Left ventricle myocardium inferior (tissue), 1 donor: ENCODE results near the gene ITPR1. TPM values are rescaled to one million over a fixed set of nuclear protein-coding genes. Genes with fewer than 3 reads are reported as not detected.

Experiments used
- DNase-seq: peaks from one replicate; pipeline ENCODE4 v3.0.0-alpha.2; 2020
- H3K27ac ChIP-seq: fragments of 200-600 bp; replicated peaks from 2 replicates; pipeline ENCODE4 v1.8.0; 2021
- H3K27me3 ChIP-seq: fragments of 200-600 bp; 2 replicates; pipeline ENCODE4 v1.8.0; 2021; ENCODE audit warnings: low read depth
- H3K36me3 ChIP-seq: fragments of 200-600 bp; 2 replicates; pipeline ENCODE4 v1.8.0; 2021
- H3K4me1 ChIP-seq: fragments of 200-600 bp; 2 replicates; pipeline ENCODE4 v1.8.0; 2021
- H3K4me3 ChIP-seq: fragments of 200-600 bp; 2 replicates; pipeline ENCODE4 v1.8.0; 2021; ENCODE audit warnings: mild to moderate bottlenecking, moderate library complexity
- H3K9me3 ChIP-seq: fragments of 200-600 bp; replicated peaks from 2 replicates; pipeline ENCODE4 v1.8.0; 2021
- intact Hi-C: fragments of 100-400 bp; cut with micrococcal nuclease; formaldehyde crosslinking; loops from one replicate; pipeline ENCODE4 v1.11.0; 2022
- total RNA-seq: library from RNA; stranded (reverse); fragmentation: NEBNext Ultra II Directional; extraction: Animal tissue kit (Norgen Biotek cat#: 25700); gene quantifications from one replicate; pipeline ENCODE4 v1.2.1, GENCODE V29; 2021
- TF ChIP-seq, protein P1 (sequence below): fragments of 200-600 bp; IDR thresholded peaks from 2 replicates; pipeline ENCODE4 v1.8.0; 2021; ENCODE audit warnings: antibody characterized with exemption, mild to moderate bottlenecking, borderline replicate concordance
- donor health status: DM: no; HTN: yes; CAD: no; lungs with severe emphysema.

ITPR1 gene
- total RNA-seq, 1 donor from 2014 or later = 29.0 TPM

GRCh38 chr3:4885316-4885715, 392.2 kb downstream of the ITPR1 start:
- intact Hi-C loops = no loop called here
- no peak for DNase-seq
- H3K9me3 ChIP-seq = peaks cover 5% of the 10 kb centered on the region
- H3K4me1 ChIP-seq = peaks cover 9% of the 10 kb centered on the region
- H3K27me3 ChIP-seq = no peaks in the 10 kb centered on the region
- TF ChIP-seq, protein P1, sequence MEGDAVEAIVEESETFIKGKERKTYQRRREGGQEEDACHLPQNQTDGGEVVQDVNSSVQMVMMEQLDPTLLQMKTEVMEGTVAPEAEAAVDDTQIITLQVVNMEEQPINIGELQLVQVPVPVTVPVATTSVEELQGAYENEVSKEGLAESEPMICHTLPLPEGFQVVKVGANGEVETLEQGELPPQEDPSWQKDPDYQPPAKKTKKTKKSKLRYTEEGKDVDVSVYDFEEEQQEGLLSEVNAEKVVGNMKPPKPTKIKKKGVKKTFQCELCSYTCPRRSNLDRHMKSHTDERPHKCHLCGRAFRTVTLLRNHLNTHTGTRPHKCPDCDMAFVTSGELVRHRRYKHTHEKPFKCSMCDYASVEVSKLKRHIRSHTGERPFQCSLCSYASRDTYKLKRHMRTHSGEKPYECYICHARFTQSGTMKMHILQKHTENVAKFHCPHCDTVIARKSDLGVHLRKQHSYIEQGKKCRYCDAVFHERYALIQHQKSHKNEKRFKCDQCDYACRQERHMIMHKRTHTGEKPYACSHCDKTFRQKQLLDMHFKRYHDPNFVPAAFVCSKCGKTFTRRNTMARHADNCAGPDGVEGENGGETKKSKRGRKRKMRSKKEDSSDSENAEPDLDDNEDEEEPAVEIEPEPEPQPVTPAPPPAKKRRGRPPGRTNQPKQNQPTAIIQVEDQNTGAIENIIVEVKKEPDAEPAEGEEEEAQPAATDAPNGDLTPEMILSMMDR = no peak
- no peak overlapping the region for H3K27ac ChIP-seq
- H3K4me3 ChIP-seq = no peak overlapping the region
- H3K36me3 ChIP-seq = no peaks in the 10 kb centered on the region

GRCh38 chr3:4886448-4886847, 393.3 kb downstream of the ITPR1 start:
- Histone ChIP-seq H3K27ac (no peak overlapping the region), H3K4me1 (peaks cover 9% of the 10 kb centered on the region), H3K4me3 (no peak overlapping the region), H3K27me3 (no peaks in the 10 kb centered on the region), H3K36me3 (no peaks in the 10 kb centered on the region), H3K9me3 (peaks cover 5% of the 10 kb centered on the region)
- intact Hi-C loops = no loop called here
- TF ChIP-seq, protein P1 = no peak
- no peak for DNase-seq

DNA sequence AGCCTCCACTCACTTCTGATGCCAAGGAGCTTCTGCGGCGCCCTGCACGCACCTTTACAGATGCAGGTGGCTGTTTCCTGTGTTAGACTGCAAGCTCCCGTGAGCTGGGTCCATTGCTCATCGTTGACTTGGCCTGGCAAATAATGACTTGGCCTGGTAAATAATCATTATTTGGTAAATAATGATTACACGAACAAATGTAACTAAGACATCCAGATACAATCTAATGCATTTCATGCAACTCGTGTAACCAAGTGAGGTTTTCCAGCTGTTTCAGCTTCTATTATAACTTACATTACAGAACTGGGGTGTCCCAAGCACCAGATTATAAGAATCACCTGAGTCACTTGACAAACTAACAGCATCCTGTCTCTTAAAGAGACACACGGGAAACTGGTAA, 394.0 kb downstream of the ITPR1 start:
- intact Hi-C loops = no loop called here
- TF ChIP-seq, protein P1 = no peak
- Histone ChIP-seq H3K4me1 (peaks cover 9% of the 10 kb centered on the region), H3K27ac (no peak overlapping the region), H3K4me3 (no peak overlapping the region), H3K9me3 (peaks cover 5% of the 10 kb centered on the region), H3K27me3 (no peaks in the 10 kb centered on the region), H3K36me3 (no peaks in the 10 kb centered on the region)
- DNase-seq = no peak

GRCh38 chr3:4888913-4889846, 396.0 kb downstream of the ITPR1 start:
- H3K4me3 ChIP-seq = no peak overlapping the region
- no peaks in the 10 kb centered on the region for H3K36me3 ChIP-seq
- peaks cover 9% of the 10 kb centered on the region for H3K4me1 ChIP-seq
- DNase-seq = no peak
- no peaks in the 10 kb centered on the region for H3K27me3 ChIP-seq
- TF ChIP-seq, protein P1 = no peak
- H3K9me3 ChIP-seq = no peaks in the 10 kb centered on the region
- intact Hi-C loops = no loop called here
- no peak overlapping the region for H3K27ac ChIP-seq

- TF ChIP-seq, protein P1 = no peak
- no peak overlapping the region for H3K27ac ChIP-seq
- peaks cover 9% of the 10 kb centered on the region for H3K4me1 ChIP-seq
- no peaks in the 10 kb centered on the region for H3K9me3 ChIP-seq
- no peak for DNase-seq
- H3K36me3 ChIP-seq = no peaks in the 10 kb centered on the region
- intact Hi-C loops = no loop called here
- no peaks in the 10 kb centered on the region for H3K27me3 ChIP-seq
- no peak overlapping the region for H3K4me3 ChIP-seq
Observed at GRCh38 chr3:4889896-4890295, 396.7 kb downstream of the ITPR1 start.
